ENCODE results near the gene PCDHA9. TPM values are rescaled to one million over a fixed set of nuclear protein-coding genes. Genes with fewer than 3 reads are reported as not detected.
"Not testable (repeated sequence)": the region's sequence is repeated elsewhere in the genome, so short reads cannot be mapped to it uniquely, and the experiment has no call there.

The PCDHA9 gene
- total RNA-seq = not detected in 2 replicates

GRCh38 chr5:140848139-140849102 is at the start of gene PCDHA9:
PCDHA9 (plus strand) TSS chr5:140848382; CDS start chr5:140848496, 114 bp downstream.
- intact Hi-C loops (cut with micrococcal nuclease) = loop anchor here (10.0 kb wide), 3 partner anchors 336 to 576 kb away; partner anchors contain the start of genes PCDHB16, PCDHB9 and PCDHGA11

DNA sequence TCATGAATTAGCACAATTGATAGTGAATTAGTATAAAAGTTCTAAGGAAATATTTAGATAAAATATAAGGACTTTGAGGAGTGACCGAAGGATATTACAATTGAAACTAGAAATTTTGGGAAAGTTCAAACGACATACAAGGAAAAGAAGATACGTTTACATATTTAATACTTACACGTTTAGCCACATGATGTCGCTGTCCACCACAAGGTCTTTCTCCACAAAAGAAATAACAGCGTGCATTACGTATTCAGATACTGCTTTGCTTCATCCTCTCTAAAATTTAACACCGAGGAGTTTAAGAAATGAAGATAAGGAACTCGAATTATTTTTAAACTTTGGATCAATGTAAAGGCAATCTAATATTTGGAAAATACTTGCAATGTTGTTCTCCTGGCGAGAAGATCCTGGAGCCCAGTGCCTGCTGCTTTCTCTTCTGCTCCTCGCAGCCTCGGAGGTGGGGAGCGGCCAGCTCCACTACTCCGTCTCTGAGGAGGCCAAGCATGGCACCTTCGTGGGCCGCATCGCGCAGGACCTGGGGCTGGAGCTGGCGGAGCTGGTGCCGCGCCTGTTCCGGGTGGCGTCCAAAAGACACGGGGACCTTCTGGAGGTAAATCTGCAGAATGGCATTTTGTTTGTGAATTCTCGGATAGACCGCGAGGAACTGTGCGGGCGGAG is 47.2 kb upstream of the PCDHA9 start, which contains the start of gene PCDHA3:
TSS of gene PCDHA3 (plus strand) at position 242 of the 678 bp plus-strand sequence.
- intact Hi-C loops (cut with micrococcal nuclease) = loop anchor here (5.0 kb wide), 1 partner anchor 41 kb away; the partner anchor contains the start of gene PCDHA8

GRCh38 chr5:140801494-140801841 is 46.7 kb upstream of the PCDHA9 start:
- intact Hi-C loops (cut with micrococcal nuclease) = loop anchor here (5.0 kb wide), 1 partner anchor 41 kb away; the partner anchor contains the start of gene PCDHA8

GRCh38 chr5:140802381-140802780 is 45.8 kb upstream of the PCDHA9 start:
- intact Hi-C loops (cut with micrococcal nuclease) = loop anchor here (5.0 kb wide), 1 partner anchor 40 kb away; the partner anchor contains the start of gene PCDHA8

- intact Hi-C loops (cut with micrococcal nuclease) = loop anchor here (5.0 kb wide), 1 partner anchor 39 kb away; the partner anchor contains the start of gene PCDHA8
Measured at GRCh38 chr5:140802781-140803271, 45.4 kb upstream of the PCDHA9 start.

- intact Hi-C loops (cut with micrococcal nuclease) = no loop called here
Measured at GRCh38 chr5:140806834-140807775, 41.1 kb upstream of the PCDHA9 start, which contains the start of gene PCDHA4. PCDHA4 (plus strand) TSS chr5:140807068.

DNA sequence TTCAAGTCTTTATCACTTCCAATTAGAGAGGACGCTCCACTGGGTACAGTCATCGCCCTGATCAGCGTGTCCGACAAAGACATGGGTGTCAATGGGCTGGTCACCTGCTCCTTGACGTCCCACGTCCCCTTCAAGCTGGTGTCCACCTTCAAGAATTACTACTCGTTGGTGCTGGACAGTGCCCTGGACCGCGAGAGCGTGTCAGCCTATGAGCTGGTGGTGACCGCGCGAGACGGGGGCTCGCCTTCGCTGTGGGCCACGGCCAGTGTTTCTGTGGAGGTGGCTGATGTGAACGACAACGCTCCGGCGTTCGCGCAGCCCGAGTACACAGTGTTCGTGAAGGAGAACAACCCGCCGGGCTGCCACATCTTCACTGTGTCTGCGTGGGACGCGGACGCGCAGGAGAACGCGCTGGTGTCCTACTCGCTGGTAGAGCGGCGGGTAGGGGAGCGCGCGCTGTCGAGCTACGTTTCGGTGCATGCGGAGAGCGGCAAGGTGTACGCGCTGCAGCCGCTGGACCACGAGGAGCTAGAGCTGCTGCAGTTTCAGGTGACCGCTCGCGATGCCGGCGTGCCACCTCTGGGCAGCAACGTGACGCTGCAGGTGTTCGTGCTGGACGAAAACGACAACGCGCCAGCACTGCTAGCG is 39.8 kb upstream of the PCDHA9 start:
- intact Hi-C loops (cut with micrococcal nuclease) = not testable (repeated sequence)

- intact Hi-C loops (cut with micrococcal nuclease) = no loop called here
Measured at GRCh38 chr5:140808889-140809291, 39.3 kb upstream of the PCDHA9 start.

GRCh38 chr5:140821375-140822280 is 26.6 kb upstream of the PCDHA9 start, which contains the start of gene PCDHA5:
PCDHA5 (plus strand) TSS chr5:140821613.
- intact Hi-C loops (cut with micrococcal nuclease) = loop anchor here (10.0 kb wide), 1 partner anchor 543 kb away; the partner anchor contains the start of gene PCDHGA5

DNA sequence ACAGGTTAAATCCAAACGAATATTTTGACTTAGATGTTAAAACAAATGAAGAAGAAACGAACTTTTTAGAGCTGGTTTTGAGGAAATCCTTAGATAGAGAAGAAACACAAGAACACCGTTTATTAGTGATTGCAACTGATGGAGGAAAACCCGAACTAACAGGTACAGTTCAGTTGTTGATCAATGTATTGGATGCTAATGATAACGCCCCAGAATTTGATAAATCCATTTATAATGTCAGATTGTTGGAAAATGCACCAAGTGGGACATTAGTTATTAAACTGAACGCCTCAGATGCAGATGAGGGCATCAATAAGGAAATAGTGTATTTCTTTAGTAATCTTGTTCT is 25.9 kb upstream of the PCDHA9 start:
- intact Hi-C loops (cut with micrococcal nuclease) = loop anchor here (10.0 kb wide), 1 partner anchor 543 kb away; the partner anchor contains the start of gene PCDHGA5

GRCh38 chr5:140822969-140823368 is 25.2 kb upstream of the PCDHA9 start:
- intact Hi-C loops (cut with micrococcal nuclease) = loop anchor here (10.0 kb wide), 1 partner anchor 542 kb away; the partner anchor contains the start of gene PCDHGA5

- intact Hi-C loops (cut with micrococcal nuclease) = loop anchor here (10.0 kb wide), 1 partner anchor 541 kb away; the partner anchor contains the start of gene PCDHGA5
Measured at GRCh38 chr5:140823475-140823874, 24.7 kb upstream of the PCDHA9 start.

DNA sequence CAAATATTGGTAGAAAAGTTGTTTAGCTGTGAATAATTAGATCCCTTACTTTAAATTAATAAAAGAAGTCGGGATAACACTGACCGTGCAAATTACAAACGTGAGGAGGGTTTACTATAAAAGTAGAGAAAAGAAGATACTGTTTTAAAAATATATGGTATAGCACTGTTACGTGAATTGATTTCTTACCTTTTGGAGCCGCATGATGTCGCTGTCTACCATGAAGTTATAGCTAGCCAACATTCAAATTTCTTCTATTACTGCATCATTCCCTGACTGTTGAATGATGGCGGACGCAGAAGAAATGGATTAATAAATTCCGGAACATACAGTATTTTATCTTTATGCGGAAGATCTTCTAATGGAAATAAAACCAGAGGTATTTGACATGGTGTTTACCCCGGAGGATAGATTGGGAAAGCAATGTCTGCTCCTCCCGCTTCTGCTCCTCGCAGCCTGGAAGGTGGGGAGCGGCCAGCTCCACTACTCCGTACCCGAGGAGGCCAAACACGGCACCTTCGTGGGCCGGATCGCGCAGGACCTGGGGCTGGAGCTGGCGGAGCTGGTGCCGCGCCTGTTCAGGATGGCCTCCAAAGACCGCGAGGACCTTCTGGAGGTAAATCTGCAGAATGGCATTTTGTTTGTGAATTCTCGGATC is 20.3 kb upstream of the PCDHA9 start, which contains the start of gene PCDHA6:
TSS of gene PCDHA6 (plus strand) at position 257 of the 658 bp plus-strand sequence. CDS start at position 389, 132 bp downstream.
- intact Hi-C loops (cut with micrococcal nuclease) = loop anchor here (2.0 to 10.0 kb wide), 2 partner anchors 23 to 537 kb away; partner anchors contain the start of gene PCDHGA5

DNA sequence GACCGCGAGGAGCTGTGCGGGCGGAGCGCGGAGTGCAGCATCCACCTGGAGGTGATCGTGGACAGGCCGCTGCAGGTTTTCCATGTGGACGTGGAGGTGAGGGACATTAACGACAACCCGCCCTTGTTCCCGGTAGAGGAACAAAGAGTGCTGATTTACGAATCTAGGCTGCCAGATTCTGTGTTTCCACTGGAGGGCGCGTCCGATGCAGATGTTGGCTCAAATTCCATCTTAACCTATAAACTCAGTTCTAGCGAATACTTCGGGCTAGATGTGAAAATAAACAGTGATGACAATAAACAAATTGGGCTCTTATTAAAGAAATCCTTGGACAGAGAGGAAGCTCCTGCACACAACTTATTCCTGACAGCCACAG is 19.8 kb upstream of the PCDHA9 start:
- intact Hi-C loops (cut with micrococcal nuclease) = loop anchor here (10.0 kb wide), 1 partner anchor 536 kb away; the partner anchor contains the start of gene PCDHGA5

DNA sequence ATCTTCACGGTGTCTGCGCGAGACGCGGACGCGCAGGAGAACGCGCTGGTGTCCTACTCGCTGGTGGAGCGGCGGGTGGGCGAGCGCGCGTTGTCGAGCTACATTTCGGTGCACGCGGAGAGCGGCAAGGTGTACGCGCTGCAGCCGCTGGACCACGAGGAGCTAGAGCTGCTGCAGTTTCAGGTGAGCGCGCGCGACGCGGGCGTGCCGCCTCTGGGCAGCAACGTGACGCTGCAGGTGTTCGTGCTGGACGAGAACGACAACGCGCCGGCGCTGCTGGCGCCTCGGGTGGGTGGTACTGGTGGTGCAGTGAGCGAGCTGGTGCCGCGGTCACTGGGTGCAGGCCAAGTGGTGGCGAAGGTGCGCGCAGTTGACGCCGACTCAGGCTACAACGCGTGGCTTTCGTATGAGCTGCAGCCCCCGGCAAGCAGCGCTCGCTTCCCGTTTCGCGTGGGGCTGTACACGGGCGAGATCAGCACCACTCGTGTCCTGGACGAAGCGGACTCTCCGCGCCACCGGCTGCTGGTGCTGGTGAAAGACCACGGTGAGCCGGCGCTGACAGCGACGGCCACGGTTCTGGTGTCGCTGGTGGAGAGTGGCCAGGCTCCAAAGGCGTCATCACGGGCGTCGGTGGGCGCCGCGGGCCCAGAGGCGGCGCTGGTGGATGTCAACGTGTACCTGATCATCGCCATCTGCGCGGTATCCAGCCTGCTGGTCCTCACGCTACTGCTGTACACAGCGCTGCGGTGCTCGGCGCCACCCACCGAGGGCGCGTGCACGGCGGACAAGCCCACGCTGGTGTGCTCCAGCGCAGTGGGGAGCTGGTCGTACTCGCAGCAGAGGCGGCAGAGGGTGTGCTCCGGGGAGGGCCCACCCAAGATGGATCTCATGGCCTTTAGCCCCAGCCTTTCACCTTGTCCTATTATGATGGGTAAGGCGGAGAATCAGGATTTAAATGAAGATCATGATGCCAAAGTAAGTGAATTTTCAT is 18.4 kb upstream of the PCDHA9 start:
- intact Hi-C loops (cut with micrococcal nuclease) = loop anchor here (5.0 to 10.0 kb wide), 2 partner anchors 38 to 535 kb away; partner anchors contain the start of genes PCDHA2 and PCDHGA5

GRCh38 chr5:140833993-140834392 is 14.2 kb upstream of the PCDHA9 start, which contains the start of gene PCDHA7:
PCDHA7 (plus strand) TSS chr5:140834269; CDS start chr5:140834384, 115 bp downstream.
- intact Hi-C loops (cut with micrococcal nuclease) = loop anchor here (5.0 kb wide), 1 partner anchor 42 kb away; the partner anchor contains the start of gene PCDHA2
